Retinal pigment epithelial cell (primary cell): ENCODE data around the gene LNX2.

Source experiments
- DNase-seq: peaks from one replicate; pipeline ENCODE4 v3.0.0-alpha.2; 2010; ENCODE audit warnings: low read depth
- H3K4me3 ChIP-seq: 2 replicates; pipeline ENCODE4 v1.5.1; 2011; ENCODE audit warnings: mild to moderate bottlenecking, low read length, control low read depth, moderate library complexity
- TF ChIP-seq, protein P1 (sequence below): conservative IDR thresholded peaks from 2 replicates; pipeline ENCODE4 v1.5.1; 2011; ENCODE audit warnings: low read depth, low read length, control low read depth, inconsistent platforms

LNX2 gene

DNA sequence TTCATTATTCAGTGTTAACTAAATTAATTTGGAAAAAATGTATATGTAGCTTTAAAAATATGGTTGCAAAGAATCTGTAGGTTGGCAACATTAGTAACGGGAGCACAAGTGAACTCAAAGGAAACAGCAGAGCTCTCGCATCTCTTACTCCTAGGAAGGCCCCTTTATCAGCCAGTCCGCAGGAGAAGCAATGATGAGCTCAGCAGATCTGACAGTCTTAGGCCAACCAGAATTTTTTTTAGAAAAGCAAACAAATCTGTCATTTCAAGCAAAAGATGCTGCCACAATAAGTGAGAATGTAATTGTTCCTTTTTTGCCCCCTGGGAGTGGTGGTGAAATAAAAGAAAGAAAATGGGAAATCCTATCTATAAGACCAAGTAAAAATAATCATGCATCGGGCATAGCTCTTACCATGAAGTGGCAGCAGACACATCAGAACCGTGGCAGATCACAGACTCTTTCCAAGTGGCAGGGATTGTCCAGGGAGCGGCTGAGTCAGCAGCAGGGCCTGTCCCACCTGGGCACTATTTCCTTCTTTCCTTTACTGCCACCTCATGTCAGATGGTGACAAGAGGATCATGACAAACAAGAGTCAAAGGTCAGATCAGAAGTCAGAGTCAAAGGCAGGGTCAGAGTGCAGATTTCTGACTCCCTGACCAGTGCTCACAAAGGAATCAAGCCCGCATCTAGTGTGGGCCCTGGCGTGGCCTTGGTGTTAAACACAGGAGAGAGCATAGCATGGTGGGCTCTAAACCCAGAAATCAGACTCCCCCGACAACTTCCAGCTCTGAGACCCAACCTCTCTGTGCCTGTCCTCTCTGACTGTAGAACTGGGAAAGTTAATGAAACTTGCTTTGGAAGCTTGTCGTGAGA, 86.0 kb downstream of the LNX2 start:
- no peak for DNase-seq

DNA sequence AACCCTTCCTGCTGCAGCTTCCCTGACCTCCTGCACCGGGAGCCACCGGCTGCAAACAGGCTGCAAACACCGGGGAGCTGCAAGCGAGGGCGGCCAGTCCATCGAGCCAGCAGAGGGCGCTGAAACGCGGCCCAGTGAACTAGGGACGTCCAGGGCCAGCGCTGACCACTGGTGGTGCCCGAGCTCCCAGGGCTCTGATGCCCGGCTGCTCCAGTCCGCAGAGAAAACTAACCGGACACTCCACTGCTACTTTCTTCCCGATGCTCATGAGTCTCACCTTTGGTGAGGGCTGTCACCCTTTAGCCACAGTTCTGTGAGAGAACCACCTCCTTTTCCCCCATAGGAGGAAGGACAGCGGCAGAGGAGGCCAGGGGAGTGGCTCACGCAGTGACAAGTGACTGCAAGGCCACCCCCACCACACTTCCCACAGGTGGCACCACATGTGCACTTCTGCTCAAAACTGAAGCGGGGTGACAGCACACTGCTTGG, 87.1 kb downstream of the LNX2 start:
- peak overlapping the region; percentile 1 for H3K4me3 ChIP-seq
- peak; percentile 15 for DNase-seq
- TF ChIP-seq, protein P1, sequence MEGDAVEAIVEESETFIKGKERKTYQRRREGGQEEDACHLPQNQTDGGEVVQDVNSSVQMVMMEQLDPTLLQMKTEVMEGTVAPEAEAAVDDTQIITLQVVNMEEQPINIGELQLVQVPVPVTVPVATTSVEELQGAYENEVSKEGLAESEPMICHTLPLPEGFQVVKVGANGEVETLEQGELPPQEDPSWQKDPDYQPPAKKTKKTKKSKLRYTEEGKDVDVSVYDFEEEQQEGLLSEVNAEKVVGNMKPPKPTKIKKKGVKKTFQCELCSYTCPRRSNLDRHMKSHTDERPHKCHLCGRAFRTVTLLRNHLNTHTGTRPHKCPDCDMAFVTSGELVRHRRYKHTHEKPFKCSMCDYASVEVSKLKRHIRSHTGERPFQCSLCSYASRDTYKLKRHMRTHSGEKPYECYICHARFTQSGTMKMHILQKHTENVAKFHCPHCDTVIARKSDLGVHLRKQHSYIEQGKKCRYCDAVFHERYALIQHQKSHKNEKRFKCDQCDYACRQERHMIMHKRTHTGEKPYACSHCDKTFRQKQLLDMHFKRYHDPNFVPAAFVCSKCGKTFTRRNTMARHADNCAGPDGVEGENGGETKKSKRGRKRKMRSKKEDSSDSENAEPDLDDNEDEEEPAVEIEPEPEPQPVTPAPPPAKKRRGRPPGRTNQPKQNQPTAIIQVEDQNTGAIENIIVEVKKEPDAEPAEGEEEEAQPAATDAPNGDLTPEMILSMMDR: peak; percentile 98

More for the DNA sequence above, 86.0 kb downstream of the LNX2 start:
- H3K4me3 ChIP-seq: no peak overlapping the region
- TF ChIP-seq, protein P1: no peak

DNA sequence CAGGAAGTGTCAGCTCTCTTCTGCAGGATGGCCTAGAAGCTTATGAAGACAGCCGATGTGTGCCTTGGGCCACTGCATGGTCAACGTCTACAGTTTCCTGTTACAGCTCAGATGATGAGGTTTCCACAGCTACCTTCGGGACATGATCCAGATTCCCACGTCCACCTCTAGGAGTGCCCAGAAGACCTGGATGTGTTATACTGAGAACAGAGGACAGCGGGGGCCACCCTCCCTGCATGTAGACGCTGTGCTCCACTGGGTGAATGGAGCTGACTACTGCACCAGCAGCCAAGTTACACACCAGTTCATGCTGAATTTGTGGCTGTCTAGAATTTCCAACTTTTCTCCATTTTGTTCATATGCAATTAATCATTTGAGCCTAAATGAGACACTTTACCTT, 91.4 kb downstream of the LNX2 start:
- no peak for DNase-seq
- TF ChIP-seq, protein P1: no peak
- H3K4me3 ChIP-seq: no peak overlapping the region

DNA sequence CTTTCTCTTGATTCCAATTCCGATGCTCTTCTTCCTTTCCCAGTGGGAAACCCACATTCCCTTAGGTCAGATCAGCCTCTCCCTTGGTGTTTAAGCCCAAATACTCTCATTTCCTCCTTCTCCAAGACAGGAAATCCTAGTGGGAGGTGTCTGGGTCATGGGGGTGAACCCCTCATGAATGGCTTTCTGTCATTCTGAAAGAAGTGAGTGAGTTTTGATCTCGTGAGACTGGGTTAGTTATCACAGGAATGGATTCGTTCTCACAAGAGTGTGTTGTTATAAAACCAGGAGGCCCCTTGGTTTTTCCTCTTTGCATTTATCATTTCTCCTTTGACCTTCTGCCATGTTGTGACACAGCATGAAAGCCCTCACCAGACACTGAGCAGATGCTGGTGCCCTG, 93.8 kb downstream of the LNX2 start:
- no peak for DNase-seq
- TF ChIP-seq, protein P1: no peak
- H3K4me3 ChIP-seq: no peak overlapping the region

DNA sequence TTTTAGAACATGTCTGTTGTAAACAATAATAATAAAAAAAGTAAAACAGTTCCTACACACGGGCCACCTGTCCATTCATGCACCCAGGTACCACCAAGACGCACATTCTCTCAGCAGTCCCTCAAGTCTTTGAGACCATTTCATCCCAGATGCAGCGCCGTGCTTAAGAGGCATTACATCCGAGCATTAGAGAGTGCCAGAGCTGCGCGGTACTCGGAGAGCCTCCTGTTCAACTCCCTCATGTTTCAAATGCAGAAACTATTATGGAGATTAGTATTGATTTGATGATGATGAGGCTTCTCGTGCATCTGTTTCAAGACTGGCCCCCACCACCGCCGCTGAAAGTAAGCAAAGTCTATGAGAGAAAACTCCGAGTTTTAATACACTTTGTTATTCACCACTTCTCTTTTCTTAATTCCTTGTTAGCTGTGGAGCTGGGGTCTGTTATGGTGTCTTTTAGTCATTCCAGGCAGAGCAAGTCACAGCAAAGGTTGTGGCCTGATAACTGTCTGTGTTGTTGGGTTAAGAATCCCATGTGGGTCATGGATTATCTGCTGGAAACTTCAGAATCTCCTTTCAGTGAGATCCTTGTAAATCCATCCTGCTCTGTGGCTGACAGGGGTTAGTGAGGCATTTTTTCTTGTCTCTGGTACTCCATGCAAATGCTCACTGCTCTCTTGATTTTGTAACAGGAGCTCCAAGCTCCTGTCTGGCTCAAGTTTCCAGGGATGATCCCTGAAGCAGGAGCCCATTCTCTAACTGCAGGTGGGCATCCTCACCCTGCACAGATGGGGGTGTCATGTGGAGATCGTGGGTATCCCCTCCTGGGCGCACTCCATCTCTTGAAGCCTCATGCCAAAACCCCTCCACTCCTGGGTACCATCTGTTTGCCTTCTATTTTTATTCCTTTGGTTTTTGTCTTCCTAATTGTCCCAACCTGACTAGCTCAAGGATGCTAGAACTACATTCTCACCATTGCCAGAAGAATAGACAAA, 95.1 kb downstream of the LNX2 start:
- H3K4me3 ChIP-seq: no peak overlapping the region
- TF ChIP-seq, protein P1: no peak
- no peak for DNase-seq

DNA sequence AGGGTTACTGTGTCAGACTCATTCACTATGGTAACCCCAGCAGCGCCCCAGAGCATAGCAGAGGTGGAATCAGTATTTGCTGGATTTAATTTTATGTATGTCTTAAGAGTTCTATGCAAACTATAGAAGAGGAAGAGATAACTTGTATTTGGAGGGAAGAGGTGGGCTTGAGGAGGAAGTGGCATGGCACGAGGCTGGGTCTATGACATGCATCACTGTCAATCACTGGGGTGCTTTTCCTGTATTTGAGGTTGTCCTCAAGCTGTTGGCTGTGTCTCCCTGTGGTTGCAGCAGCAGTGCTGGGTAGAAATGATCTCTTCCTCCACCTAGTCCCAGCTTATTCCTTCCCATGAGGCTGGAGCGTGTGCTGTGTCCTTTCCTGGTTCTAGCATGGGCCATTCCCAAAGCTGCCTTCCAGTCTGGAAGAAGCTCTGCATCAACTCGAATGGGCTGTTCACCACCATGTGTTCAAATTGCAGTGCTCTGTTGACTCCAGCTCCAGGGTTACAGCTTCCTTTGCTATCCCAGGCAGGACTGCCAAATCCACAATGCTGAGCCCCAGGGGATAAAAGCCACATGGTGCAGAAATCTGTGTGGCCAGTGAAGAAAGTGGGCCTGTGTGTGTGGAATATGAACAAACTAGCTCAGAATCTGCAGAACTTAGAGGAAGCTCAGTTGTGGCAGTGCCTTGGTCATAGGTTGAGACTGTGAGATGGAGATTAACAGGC, 96.8 kb downstream of the LNX2 start:
- TF ChIP-seq, protein P1: no peak
- H3K4me3 ChIP-seq: no peak overlapping the region
- DNase-seq: no peak
